ENCODE results near the gene PTGS1. TPM values are rescaled to one million over a fixed set of nuclear protein-coding genes. Genes with fewer than 3 reads are reported as not detected.

Gene PTGS1
- total and polyA plus RNA-seq, 2 of the 8 experiments (the other 6 are each of a cell fraction or from before 2014, with no cell fraction given) = 1.1 to 1.9 TPM

- TF ChIP-seq POU5F1 (IDR thresholded peaks at IDR 0.05; ENCODE audit: low read depth, low read length) = no peak
- TF ChIP-seq FOSL1 (IDR thresholded peaks at IDR 0.05; ENCODE audit: insufficient read depth, low read depth, low read length) = no peak
- no peak for TF ChIP-seq SIX5 (IDR thresholded peaks at IDR 0.05; ENCODE audit: low read depth, low read length)
- TF ChIP-seq YY1 (IDR thresholded peaks at IDR 0.05; ENCODE audit: low read depth, low read length) = no peak
- no peak for TF ChIP-seq SP4 (IDR thresholded peaks at IDR 0.05; ENCODE audit: low read length)
- TF ChIP-seq ATF3 (IDR thresholded peaks at IDR 0.05; ENCODE audit: insufficient read depth, low read depth, low read length) = no peak
Observed at GRCh38 chr9:122444041-122444733, 73.4 kb downstream of the PTGS1 start (continued).

Small RNA genes lying within 50 kb of the gene (small RNA-seq; reads per million reads assigned to genes)
- not detected for gene AL162424.1 (ENCODE audit: insufficient read depth)

Other genes starting within 250 kb of the PTGS1 start
- 59.8 and 61.0 TPM in 2 replicates for gene NDUFA8, start 211.2 kb upstream of the PTGS1 start, total RNA-seq (2021; fragmentation: NEBNext Ultra II Directional; extraction: Animal tissue kit (Norgen Biotek cat#: 25700))
- gene NDUFA8, start 211.2 kb upstream of the PTGS1 start, polyA plus RNA-seq (2011; rRNA removed) = 56.6 and 73.8 TPM in 2 replicates
- not detected in 2 replicates for gene MORN5, start 211.1 kb upstream of the PTGS1 start, total RNA-seq (2021; fragmentation: NEBNext Ultra II Directional; extraction: Animal tissue kit (Norgen Biotek cat#: 25700))
- gene MORN5, start 211.1 kb upstream of the PTGS1 start, polyA plus RNA-seq (2011; rRNA removed) = not detected in 2 replicates
- 1.2 and 1.9 TPM in 2 replicates for gene LHX6, start 142.1 kb upstream of the PTGS1 start, total RNA-seq (2021; fragmentation: NEBNext Ultra II Directional; extraction: Animal tissue kit (Norgen Biotek cat#: 25700))
- gene LHX6, start 142.1 kb upstream of the PTGS1 start, polyA plus RNA-seq (2011; rRNA removed) = 0.92 and 1.0 TPM in 2 replicates
- gene RBM18, start 106.2 kb upstream of the PTGS1 start, total RNA-seq (2021; fragmentation: NEBNext Ultra II Directional; extraction: Animal tissue kit (Norgen Biotek cat#: 25700)) = 14.3 and 15.0 TPM in 2 replicates
- 2.4 and 5.9 TPM in 2 replicates for gene RBM18, start 106.2 kb upstream of the PTGS1 start, polyA plus RNA-seq (2011; rRNA removed)
- 42.2 and 47.8 TPM in 2 replicates for gene MRRF, start 106.1 kb upstream of the PTGS1 start, total RNA-seq (2021; fragmentation: NEBNext Ultra II Directional; extraction: Animal tissue kit (Norgen Biotek cat#: 25700))
- 16.7 and 29.4 TPM in 2 replicates for gene MRRF, start 106.1 kb upstream of the PTGS1 start, polyA plus RNA-seq (2011; rRNA removed)
- not detected in 2 replicates for gene OR1J1, start 106.9 kb downstream of the PTGS1 start, total RNA-seq (2021; fragmentation: NEBNext Ultra II Directional; extraction: Animal tissue kit (Norgen Biotek cat#: 25700))
- gene OR1J1, start 106.9 kb downstream of the PTGS1 start, polyA plus RNA-seq (2011; rRNA removed) = not detected in 2 replicates
- not detected in 2 replicates for gene OR1J2, start 139.8 kb downstream of the PTGS1 start, total RNA-seq (2021; fragmentation: NEBNext Ultra II Directional; extraction: Animal tissue kit (Norgen Biotek cat#: 25700))
- not detected in 2 replicates for gene OR1J2, start 139.8 kb downstream of the PTGS1 start, polyA plus RNA-seq (2011; rRNA removed)
- not detected in 2 replicates for gene OR1J4, start 148.1 kb downstream of the PTGS1 start, total RNA-seq (2021; fragmentation: NEBNext Ultra II Directional; extraction: Animal tissue kit (Norgen Biotek cat#: 25700))
- not detected in 2 replicates for gene OR1J4, start 148.1 kb downstream of the PTGS1 start, polyA plus RNA-seq (2011; rRNA removed)
- gene OR1N1, start 156.3 kb downstream of the PTGS1 start, total RNA-seq (2021; fragmentation: NEBNext Ultra II Directional; extraction: Animal tissue kit (Norgen Biotek cat#: 25700)) = not detected in 2 replicates
- gene OR1N1, start 156.3 kb downstream of the PTGS1 start, polyA plus RNA-seq (2011; rRNA removed) = not detected in 2 replicates
- not detected in 2 replicates for gene OR1N2, start 182.1 kb downstream of the PTGS1 start, total RNA-seq (2021; fragmentation: NEBNext Ultra II Directional; extraction: Animal tissue kit (Norgen Biotek cat#: 25700))
- gene OR1N2, start 182.1 kb downstream of the PTGS1 start, polyA plus RNA-seq (2011; rRNA removed) = not detected in 2 replicates
- gene OR1L8, start 212.4 kb downstream of the PTGS1 start, total RNA-seq (2021; fragmentation: NEBNext Ultra II Directional; extraction: Animal tissue kit (Norgen Biotek cat#: 25700)) = not detected in 2 replicates
- gene OR1L8, start 212.4 kb downstream of the PTGS1 start, polyA plus RNA-seq (2011; rRNA removed) = not detected in 2 replicates
- not detected in 2 replicates for gene OR1Q1, start 243.7 kb downstream of the PTGS1 start, total RNA-seq (2021; fragmentation: NEBNext Ultra II Directional; extraction: Animal tissue kit (Norgen Biotek cat#: 25700))
- not detected in 2 replicates for gene OR1Q1, start 243.7 kb downstream of the PTGS1 start, polyA plus RNA-seq (2011; rRNA removed)

All from H1 (cell line).